ENCODE measurements around the gene APLP2. TPM values are rescaled to one million over a fixed set of nuclear protein-coding genes. Genes with fewer than 3 reads are reported as not detected.

The APLP2 gene
- total and polyA plus RNA-seq, 2 of the 4 experiments (the other 2 are of a cell fraction) = 127 to 235 TPM

- Histone ChIP-seq H2BK5ac (ENCODE audit: low read depth, low read length, poor library complexity, severe bottlenecking) (no peak overlapping the region), H4K8ac (ENCODE audit: low read depth in 2 of 2, low read length in 2 of 2) (no peak overlapping the region), H3K9me1 (ENCODE audit: insufficient read depth, low read length) (no peaks in the 10 kb centered on the region), H3K27me3 (ENCODE audit: control insufficient read depth, insufficient read depth, low read length) (peaks cover 13% of the 10 kb centered on the region), H3K9me3 (ENCODE audit: control insufficient read depth, insufficient read depth, low read length) (no peaks in the 10 kb centered on the region), H4K5ac (ENCODE audit: low read depth, low read length) (no peak overlapping the region), H3K18ac (ENCODE audit: low read depth, low read length) (no peak overlapping the region), H3K4me3 (ENCODE audit: insufficient read depth, low read depth, low read length) (no peak overlapping the region), H2AFZ (replicated peaks; ENCODE audit: low read length, poor library complexity) (no peak overlapping the region), H3K4me2 (ENCODE audit: low read depth, low read length) (no peak overlapping the region), H4K91ac (ENCODE audit: insufficient read depth, low read depth, low read length) (no peak overlapping the region), H3K4ac (ENCODE audit: low read depth, low read length) (no peak overlapping the region), H3K27ac (ENCODE audit: insufficient read depth, low read length) (no peak overlapping the region), H3K4me1 (ENCODE audit: control insufficient read depth, insufficient read depth, low read length) (peaks cover 5% of the 10 kb centered on the region; the same call in 1 of the 2 replicates), H3K79me1 (ENCODE audit: low read depth in 1 of 2, low read length in 2 of 2) (no peaks in the 10 kb centered on the region), H2AK9ac (replicated peaks; ENCODE audit: low read depth, low read length, poor library complexity) (no peak overlapping the region), H3K14ac (replicated peaks; ENCODE audit: low read depth, low read length) (no peak overlapping the region), H3K56ac (ENCODE audit: extremely low read depth, insufficient read depth, low read length) (no peak overlapping the region), H4K20me1 (ENCODE audit: insufficient read depth, low read length) (no peaks in the 10 kb centered on the region), H3K36me3 (ENCODE audit: control insufficient read depth, insufficient read depth, low read length) (no peaks in the 10 kb centered on the region), H2BK120ac (ENCODE audit: low read depth, low read length) (no peak overlapping the region), H2BK20ac (ENCODE audit: low read depth, low read length) (no peak overlapping the region), H3K23ac (ENCODE audit: low read depth, low read length) (no peak overlapping the region), H2AK5ac (ENCODE audit: low read depth, low read length) (no peak overlapping the region), H2BK15ac (ENCODE audit: low read depth, low read length) (no peak overlapping the region), H3K9ac (ENCODE audit: low read depth, low read length) (no peak overlapping the region)
- dilution Hi-C loops (cut with HindIII; ENCODE audit: low sequenced_read_pairs, unreplicated experiment) (no loop called here), intact Hi-C loops (cut with micrococcal nuclease) (no loop called here), in situ Hi-C loops (cut with MboI; ENCODE audit: low sequenced_read_pairs) (no loop called here)
- no TSS peak for BruUV-seq (replicated peaks)
- ChIA-PET CTCF (no interaction called here), POLR2A (ENCODE audit: unreplicated experiment) (no interaction called here)
- DNase-seq (peak; percentile 39), ATAC-seq (ENCODE audit: low read depth) (peak; percentile 66)
- no CpG with 5 or more reads among the region's 4 CpGs for WGBS, 2 experiments (ENCODE audit: extremely low coverage in 2 of 2, insufficient read length in 1 of 2)
- TF ChIP-seq CHD1 (IDR thresholded peaks at IDR 0.05; ENCODE audit: low read depth, low read length) (no peak), RFX5 (IDR thresholded peaks at IDR 0.05; ENCODE audit: low read depth, low read length) (no peak), MXI1 (IDR thresholded peaks at IDR 0.05; ENCODE audit: borderline replicate concordance, low read depth, low read length) (no peak), CEBPB (IDR thresholded peaks at IDR 0.05; ENCODE audit: low read depth, low read length) (no peak), USF2 (IDR thresholded peaks at IDR 0.05; ENCODE audit: low read depth, low read length) (no peak), MAFK (IDR thresholded peaks at IDR 0.05; ENCODE audit: low read depth, low read length) (peak; percentile 83)
- TF ChIP-seq, protein P1, sequence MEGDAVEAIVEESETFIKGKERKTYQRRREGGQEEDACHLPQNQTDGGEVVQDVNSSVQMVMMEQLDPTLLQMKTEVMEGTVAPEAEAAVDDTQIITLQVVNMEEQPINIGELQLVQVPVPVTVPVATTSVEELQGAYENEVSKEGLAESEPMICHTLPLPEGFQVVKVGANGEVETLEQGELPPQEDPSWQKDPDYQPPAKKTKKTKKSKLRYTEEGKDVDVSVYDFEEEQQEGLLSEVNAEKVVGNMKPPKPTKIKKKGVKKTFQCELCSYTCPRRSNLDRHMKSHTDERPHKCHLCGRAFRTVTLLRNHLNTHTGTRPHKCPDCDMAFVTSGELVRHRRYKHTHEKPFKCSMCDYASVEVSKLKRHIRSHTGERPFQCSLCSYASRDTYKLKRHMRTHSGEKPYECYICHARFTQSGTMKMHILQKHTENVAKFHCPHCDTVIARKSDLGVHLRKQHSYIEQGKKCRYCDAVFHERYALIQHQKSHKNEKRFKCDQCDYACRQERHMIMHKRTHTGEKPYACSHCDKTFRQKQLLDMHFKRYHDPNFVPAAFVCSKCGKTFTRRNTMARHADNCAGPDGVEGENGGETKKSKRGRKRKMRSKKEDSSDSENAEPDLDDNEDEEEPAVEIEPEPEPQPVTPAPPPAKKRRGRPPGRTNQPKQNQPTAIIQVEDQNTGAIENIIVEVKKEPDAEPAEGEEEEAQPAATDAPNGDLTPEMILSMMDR (conservative IDR thresholded peaks at IDR 0.05; ENCODE audit: low read depth, low read length) = no peak
Observed at GRCh38 chr11:130180491-130180890, 110.8 kb downstream of the APLP2 start.
